GM23338 (cell line): Measurements from ENCODE around the gene PCMT1. TPM values are rescaled to one million over a fixed set of nuclear protein-coding genes. Genes with fewer than 3 reads are reported as not detected.

Source experiments
- ATAC-seq: fragments of 200-7000 bp; cut with Tn5 transposase; 3 replicates; pipeline ENCODE4 v1.9.1; 2020
- DNase-seq: peaks from one replicate; pipeline ENCODE4 v3.0.0-alpha.2; 2015; ENCODE audit warnings: low spot score
- H2AFZ ChIP-seq: fragments of 200-600 bp; sonication (generic); 2 replicates; pipeline ENCODE4 v1.8.0; 2016; ENCODE audit warnings: antibody characterized with exemption, mild to moderate bottlenecking, moderate library complexity
- H3F3A ChIP-seq: fragments of 200-600 bp; sonication (generic); replicated peaks from 2 replicates; pipeline ENCODE4 v1.8.0; 2017; ENCODE audit warnings: antibody characterized with exemption, mixed run types, low read depth
- H3K27ac ChIP-seq: fragments of 200-600 bp; sonication (generic); 2 replicates; pipeline ENCODE4 v1.6.1; 2016; ENCODE audit warnings: low read depth
- H3K27me3 ChIP-seq: fragments of 200-600 bp; sonication (generic); 2 replicates; pipeline ENCODE4 v1.8.0; 2016; ENCODE audit warnings: mild to moderate bottlenecking, mixed run types, moderate library complexity; ENCODE audit not compliant: insufficient read depth
- H3K36me3 ChIP-seq: fragments of 200-600 bp; sonication (generic); 2 replicates; pipeline ENCODE4 v1.8.0; 2016; ENCODE audit warnings: mild to moderate bottlenecking; ENCODE audit not compliant: insufficient read depth
- H3K4me1 ChIP-seq: fragments of 200-600 bp; sonication (generic); 2 replicates; pipeline ENCODE4 v1.8.0; 2016; ENCODE audit warnings: mild to moderate bottlenecking, moderate library complexity; ENCODE audit not compliant: insufficient read depth
- H3K4me2 ChIP-seq: fragments of 200-600 bp; sonication (generic); 2 replicates; pipeline ENCODE4 v1.7.1; 2017; ENCODE audit warnings: mixed run types
- H3K4me3 ChIP-seq: fragments of 200-600 bp; sonication (generic); 2 replicates; pipeline ENCODE4 v1.6.1; 2016; ENCODE audit warnings: mixed run types
- H3K79me2 ChIP-seq: fragments of 200-600 bp; sonication (generic); replicated peaks from 2 replicates; pipeline ENCODE4 v1.8.0; 2017; ENCODE audit warnings: mild to moderate bottlenecking; ENCODE audit not compliant: insufficient read depth
- H3K9me2 ChIP-seq: fragments of 200-600 bp; sonication (generic); 2 replicates; pipeline ENCODE4 v1.8.0; 2017; ENCODE audit not compliant: insufficient read depth
- H4K20me1 ChIP-seq: fragments of 200-600 bp; sonication (generic); replicated peaks from 2 replicates; pipeline ENCODE4 v1.8.0; 2017; ENCODE audit warnings: mild to moderate bottlenecking; ENCODE audit not compliant: insufficient read depth
- H3K27ac Mint-ChIP-seq: 2 replicates; pipeline ENCODE4 v1.8.0; 2020; ENCODE audit warnings: inconsistent platforms, mild to moderate bottlenecking, moderate library complexity, mixed read lengths
- H3K27me3 Mint-ChIP-seq: 3 replicates; pipeline ENCODE4 v1.8.0; 2022; ENCODE audit warnings: low read depth, mild to moderate bottlenecking, moderate library complexity, mixed read lengths, inconsistent platforms; ENCODE audit not compliant: insufficient read depth, poor library complexity
- H3K36me3 Mint-ChIP-seq: 3 replicates; pipeline ENCODE4 v1.8.0; 2021; ENCODE audit warnings: low read depth, mild to moderate bottlenecking, inconsistent platforms, moderate library complexity, mixed read lengths
- H3K4me1 Mint-ChIP-seq: 3 replicates; pipeline ENCODE4 v1.8.0; 2020; ENCODE audit warnings: mild to moderate bottlenecking, inconsistent platforms, mixed read lengths
- H3K4me3 Mint-ChIP-seq: 3 replicates; pipeline ENCODE4 v1.8.0; 2021; ENCODE audit warnings: moderate library complexity, mild to moderate bottlenecking, inconsistent platforms, mixed read lengths
- H3K9me3 Mint-ChIP-seq: 3 replicates; pipeline ENCODE4 v1.8.0; 2020; ENCODE audit warnings: moderate library complexity, mild to moderate bottlenecking, inconsistent platforms, mixed read lengths
- CREB1 ChIP-seq: fragments of 250-450 bp; sonication (Bioruptor Pico); IDR thresholded peaks from 2 replicates; pipeline ENCODE4 v1.5.0; 2020; ENCODE audit warnings: low read depth, mild to moderate bottlenecking, moderate library complexity
- CTCF ChIP-seq, 2 experiments: fragments of 200-600 bp in 1 of 2; sonication (generic) in 1 of 2; conservative IDR thresholded peaks; 2 replicates each; pipeline versions ENCODE4 v1.5.1 to v1.6.1; 2016 to 2017; ENCODE audit warnings: antibody characterized with exemption in 2 of 2, low read depth in 2 of 2, mild to moderate bottlenecking in 2 of 2, moderate library complexity in 1 of 2
- ETS1 ChIP-seq: IDR thresholded peaks from 2 replicates; pipeline ENCODE4 v1.6.1; 2016; ENCODE audit warnings: antibody characterized with exemption
- EZH2 ChIP-seq: fragments of 200-600 bp; sonication (generic); IDR thresholded peaks from one replicate; pipeline ENCODE4 v1.8.0; 2017; ENCODE audit warnings: antibody characterized with exemption, mild to moderate bottlenecking, low read depth; ENCODE audit not compliant: unreplicated experiment
- EZH2phosphoT487 ChIP-seq: fragments of 200-600 bp; sonication (generic); IDR thresholded peaks from one replicate; pipeline ENCODE4 v1.8.1; 2018; ENCODE audit warnings: antibody characterized with exemption; ENCODE audit not compliant: unreplicated experiment
- JUNB ChIP-seq: IDR thresholded peaks from one replicate; pipeline ENCODE4 v1.6.1; 2016; ENCODE audit warnings: antibody characterized with exemption; ENCODE audit not compliant: unreplicated experiment
- NANOG ChIP-seq: IDR thresholded peaks from 2 replicates; pipeline ENCODE4 v1.6.1; 2016; ENCODE audit warnings: antibody characterized with exemption, borderline replicate concordance
- POLR2AphosphoS5 ChIP-seq: IDR thresholded peaks from 2 replicates; pipeline ENCODE4 v1.6.1; 2016; ENCODE audit warnings: antibody characterized with exemption, low read depth
- REST ChIP-seq: IDR thresholded peaks from one replicate; pipeline ENCODE4 v1.6.1; 2018; ENCODE audit warnings: antibody characterized with exemption; ENCODE audit not compliant: unreplicated experiment
- STAT1 ChIP-seq: IDR thresholded peaks from one replicate; pipeline ENCODE4 v1.6.1; 2016; ENCODE audit warnings: antibody characterized with exemption; ENCODE audit not compliant: unreplicated experiment
- ZNF331 ChIP-seq: fragments of 250-450 bp; sonication (Bioruptor Pico); IDR thresholded peaks from 2 replicates; pipeline ENCODE4 v1.5.0; 2020; ENCODE audit warnings: low read depth, mild to moderate bottlenecking, moderate library complexity
- polyA plus RNA-seq: library from polyadenylated mRNA; unstranded; fragments of >200 nt; fragmentation: Nextera tagmentation; extraction: Ambion mirVana; gene quantifications from 2 replicates; pipeline ENCODE4 v1.2.1, GENCODE V29; 2016
- total RNA-seq: library from RNA; depleted of rRNA; stranded (reverse); fragments of >200 nt; shearing (Covaris generic); gene quantifications from 2 replicates; pipeline ENCODE4 v1.2.3, GENCODE V29; 2014

The PCMT1 gene
- total and polyA plus RNA-seq, 2 experiments from 2014 or later = 87.6 to 168 TPM

- Histone ChIP-seq H4K20me1 (peaks cover 5% of the 10 kb centered on the region; the same call in 1 of the 2 replicates), H3K4me1 (no peaks in the 10 kb centered on the region), H3K27ac (peak overlapping the region; percentile 96), H2AFZ (peak overlapping the region; percentile 93), H3K27me3 (no peaks in the 10 kb centered on the region), H3K36me3 (no peaks in the 10 kb centered on the region), H3K4me3 (peak overlapping the region; percentile 80), H3K79me2 (peaks cover 66% of the 10 kb centered on the region), H3K4me2 (peak overlapping the region; percentile 77), H3F3A (no peaks in the 10 kb centered on the region; the same call in 1 of the 2 replicates), H3K9me2 (no peaks in the 10 kb centered on the region)
- peaks cover 11% of the 10 kb centered on the region for H3K4me1 Mint-ChIP-seq
- TF ChIP-seq ZNF331 (CRISPR knock-in tag) (no peak), NANOG (no peak), CREB1 (CRISPR knock-in tag) (no peak), STAT1 (no peak), JUNB (no peak), ETS1 (no peak), EZH2 (no peak), CTCF (conservative IDR thresholded peaks at IDR 0.05; ENCODE audit: low read depth in 2 of 2) (no peak), EZH2phosphoT487 (no peak), REST (no peak), POLR2AphosphoS5 (no peak)
- H3K27me3 Mint-ChIP-seq = peaks cover 1% of the 10 kb centered on the region
- H3K4me3 Mint-ChIP-seq = peak overlapping the region; percentile 85
- DNase-seq = no peak
- H3K27ac Mint-ChIP-seq = peak overlapping the region; percentile 93
- H3K36me3 Mint-ChIP-seq = peaks cover 4% of the 10 kb centered on the region; the same call in 2 of the 3 replicates
- no peak; the same call in 1 of the 3 replicates for ATAC-seq
- H3K9me3 Mint-ChIP-seq = no peaks in the 10 kb centered on the region
Observed at GRCh38 chr6:149717255-149717587, 32.3 kb upstream of the PCMT1 start.
